ENCODE results near the gene SLC15A1.

DNA sequence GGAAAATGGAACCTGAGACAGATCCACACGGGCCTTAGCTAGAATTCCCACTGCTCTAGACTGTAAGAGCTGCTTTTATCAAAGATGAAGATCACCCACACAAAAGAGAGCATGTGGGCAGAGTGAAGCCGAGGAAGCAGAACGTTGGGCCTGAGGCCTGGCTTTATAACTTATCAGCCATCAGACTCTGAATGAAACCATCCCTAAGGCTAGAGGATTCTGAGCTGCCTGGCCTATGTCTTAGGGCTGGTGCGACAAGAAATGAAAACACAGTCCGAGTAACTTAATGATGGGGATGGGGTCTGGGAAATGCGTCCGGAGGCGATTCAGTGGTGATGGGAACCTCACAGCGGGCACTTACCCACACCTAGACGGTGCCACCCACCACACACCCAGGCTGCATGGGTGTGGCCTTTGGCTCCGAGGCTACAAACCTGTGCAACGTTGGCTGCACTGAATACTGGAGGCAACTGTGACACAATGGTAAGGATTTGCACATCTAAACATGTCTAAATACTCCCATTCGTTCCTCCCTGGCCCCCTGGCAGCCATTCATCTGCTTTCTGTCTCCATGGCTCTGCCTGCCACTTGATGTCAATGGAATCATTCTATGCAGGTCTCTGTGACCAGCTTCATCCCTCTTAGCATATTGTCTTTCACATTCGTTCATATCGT, 62.0 kb downstream of the SLC15A1 start:
- no peak for TF ChIP-seq POLR2AphosphoS5 (IDR thresholded peaks at IDR 0.05; ENCODE audit: low read depth, low read length)
- TF ChIP-seq, protein P1, sequence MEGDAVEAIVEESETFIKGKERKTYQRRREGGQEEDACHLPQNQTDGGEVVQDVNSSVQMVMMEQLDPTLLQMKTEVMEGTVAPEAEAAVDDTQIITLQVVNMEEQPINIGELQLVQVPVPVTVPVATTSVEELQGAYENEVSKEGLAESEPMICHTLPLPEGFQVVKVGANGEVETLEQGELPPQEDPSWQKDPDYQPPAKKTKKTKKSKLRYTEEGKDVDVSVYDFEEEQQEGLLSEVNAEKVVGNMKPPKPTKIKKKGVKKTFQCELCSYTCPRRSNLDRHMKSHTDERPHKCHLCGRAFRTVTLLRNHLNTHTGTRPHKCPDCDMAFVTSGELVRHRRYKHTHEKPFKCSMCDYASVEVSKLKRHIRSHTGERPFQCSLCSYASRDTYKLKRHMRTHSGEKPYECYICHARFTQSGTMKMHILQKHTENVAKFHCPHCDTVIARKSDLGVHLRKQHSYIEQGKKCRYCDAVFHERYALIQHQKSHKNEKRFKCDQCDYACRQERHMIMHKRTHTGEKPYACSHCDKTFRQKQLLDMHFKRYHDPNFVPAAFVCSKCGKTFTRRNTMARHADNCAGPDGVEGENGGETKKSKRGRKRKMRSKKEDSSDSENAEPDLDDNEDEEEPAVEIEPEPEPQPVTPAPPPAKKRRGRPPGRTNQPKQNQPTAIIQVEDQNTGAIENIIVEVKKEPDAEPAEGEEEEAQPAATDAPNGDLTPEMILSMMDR (IDR thresholded peaks at IDR 0.05 in 2 of 3, conservative IDR thresholded peaks at IDR 0.05 in 1 of 3; ENCODE audit: borderline replicate concordance in 1 of 3, insufficient read depth in 1 of 3, low read depth in 2 of 3, low read length in 2 of 3) = no peak
- no peak for TF ChIP-seq FOSL1 (IDR thresholded peaks at IDR 0.05; ENCODE audit: low read depth)
- TF ChIP-seq EZH2 (IDR thresholded peaks at IDR 0.05) = no peak

All from HCT116 (cell line).